Astrocyte of the cerebellum (primary cell): Measurements from ENCODE around the gene FER.
"Not testable (repeated sequence)": the region's sequence is repeated elsewhere in the genome, so short reads cannot be mapped to it uniquely, and the experiment has no call there.

ENCODE experiments used
- DNase-seq: peaks from one replicate; pipeline ENCODE4 v3.0.0-alpha.2; 2011; ENCODE audit warnings: low read depth
- H3K4me3 ChIP-seq: 2 replicates; pipeline ENCODE4 v1.5.1; 2011; ENCODE audit warnings: mild to moderate bottlenecking, low read depth, low read length, moderate library complexity
- CTCF ChIP-seq: IDR thresholded peaks from 2 replicates; pipeline ENCODE4 v1.5.1; 2012; ENCODE audit warnings: low read length, low read depth, moderate library complexity, mild to moderate bottlenecking; ENCODE audit errors: missing control alignments
- in situ Hi-C: cut with HindIII; loops from 2 replicates; pipeline ENCODE4 v1.10.0; 2017; ENCODE audit warnings: low sequenced_read_pairs

FER gene

GRCh38 chr5:108998216-108998615 lies 250.5 kb downstream of the FER start:
- H3K4me3 ChIP-seq = no peak overlapping the region
- no peak for TF ChIP-seq CTCF
- in situ Hi-C loops = no loop called here
- DNase-seq = no peak

DNA sequence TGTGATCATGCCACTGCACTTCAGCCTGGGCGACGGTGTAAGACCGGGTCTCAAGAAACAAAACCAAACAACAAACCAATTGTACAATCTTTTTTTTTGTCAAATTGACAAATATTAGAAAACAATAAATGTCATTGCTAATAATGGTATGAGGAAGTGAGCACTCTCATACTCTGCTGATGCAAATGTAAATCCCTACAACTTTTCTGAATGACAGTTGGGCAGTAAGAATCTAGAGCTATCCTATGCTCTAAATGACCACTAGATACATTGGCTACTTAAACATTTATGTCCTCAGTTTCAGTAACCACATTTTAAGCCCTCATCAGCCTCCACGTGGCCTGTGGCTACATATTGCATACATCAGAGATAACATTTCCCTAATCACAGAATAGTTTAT lies 256.2 kb downstream of the FER start:
- DNase-seq = no peak
- no peak overlapping the region for H3K4me3 ChIP-seq
- no peak for TF ChIP-seq CTCF
- in situ Hi-C loops = no loop called here

GRCh38 chr5:109005297-109006009 lies 257.8 kb downstream of the FER start:
- H3K4me3 ChIP-seq = no peak overlapping the region
- no peak for TF ChIP-seq CTCF
- no peak for DNase-seq
- in situ Hi-C loops = no loop called here

DNA sequence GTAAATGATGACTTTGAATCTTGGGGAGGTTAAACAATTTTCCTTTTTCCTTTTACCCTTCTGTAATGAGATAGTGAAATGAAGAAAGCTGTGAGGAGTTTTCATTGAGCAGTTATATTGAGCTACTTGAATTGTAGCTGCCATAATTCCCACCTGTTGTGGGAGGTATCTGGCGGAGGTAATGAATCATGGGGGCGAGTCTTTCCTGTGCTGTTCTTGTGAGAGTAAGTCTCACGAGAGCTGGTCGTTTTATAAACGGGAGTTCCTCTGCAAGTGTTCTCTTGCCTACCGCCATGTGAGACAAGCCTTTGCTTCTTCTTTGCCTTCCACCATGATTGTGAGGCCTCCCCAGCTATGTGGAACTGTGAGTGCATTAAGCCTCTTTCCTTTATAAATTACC lies 258.4 kb downstream of the FER start:
- no peak for DNase-seq
- no peak for TF ChIP-seq CTCF
- in situ Hi-C loops = no loop called here
- H3K4me3 ChIP-seq = no peak overlapping the region

DNA sequence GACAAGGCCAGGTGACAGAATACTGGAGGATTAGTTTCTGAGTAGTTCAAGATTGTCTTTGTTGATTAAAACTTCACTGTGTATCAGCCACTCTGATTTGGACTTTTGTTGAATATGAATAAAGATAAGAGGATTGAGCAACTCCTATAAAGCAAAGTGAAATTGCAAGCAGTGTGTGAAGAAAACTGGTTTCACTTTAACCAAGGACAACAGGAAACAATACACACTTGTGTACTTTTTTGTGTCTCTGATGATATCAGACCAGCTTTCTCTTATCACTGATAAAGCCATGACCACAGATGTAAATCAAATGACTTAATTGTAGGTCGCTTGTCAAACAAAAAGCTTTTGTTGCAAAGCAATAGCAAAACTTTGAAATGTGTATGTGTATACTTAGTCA lies 268.6 kb downstream of the FER start:
- in situ Hi-C loops = no loop called here
- TF ChIP-seq CTCF = no peak
- H3K4me3 ChIP-seq = no peak overlapping the region
- no peak for DNase-seq

- no peak overlapping the region for H3K4me3 ChIP-seq
- DNase-seq = no peak
- in situ Hi-C loops = no loop called here
- no peak for TF ChIP-seq CTCF
Measured at GRCh38 chr5:109022056-109022455, 274.4 kb downstream of the FER start.

DNA sequence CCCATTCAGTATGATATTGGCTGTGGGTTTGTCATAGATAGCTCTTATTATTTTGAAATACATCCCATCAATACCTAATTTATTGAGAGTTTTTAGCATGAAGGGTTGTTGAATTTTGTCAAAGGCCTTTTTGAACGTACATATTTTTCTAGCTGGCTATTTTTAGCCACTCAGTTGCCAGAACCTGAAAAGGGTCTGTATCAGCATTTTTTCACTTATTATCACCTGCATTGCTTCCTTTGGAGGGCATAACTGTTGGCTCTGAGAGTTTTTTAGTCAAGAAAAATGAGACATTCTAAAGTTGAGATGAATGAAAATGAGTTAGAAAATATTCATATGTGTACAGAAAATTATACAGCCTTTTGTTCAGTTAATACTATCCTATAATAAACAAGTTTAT lies 278.0 kb downstream of the FER start:
- DNase-seq, in situ Hi-C loops, H3K4me3 ChIP-seq: not testable (repeated sequence)
